Effector memory CD4-positive, alpha-beta T cell (primary cell): ENCODE measurements around the gene PEA15.

ENCODE experiments used
- DNase-seq, 3 donors: peaks; one replicate each; pipeline ENCODE4 v3.0.0-alpha.2; 2020
- H3K27ac ChIP-seq: 2 replicates; pipeline ENCODE4 v1.7.0; 2013; ENCODE audit warnings: mild to moderate bottlenecking, low read length, moderate library complexity; ENCODE audit not compliant: insufficient read depth, poor library complexity, severe bottlenecking
- H3K27me3 ChIP-seq: replicated peaks from 2 replicates; pipeline ENCODE4 v1.7.0; 2013; ENCODE audit warnings: mild to moderate bottlenecking, low read length; ENCODE audit not compliant: insufficient read depth, control insufficient read depth, poor library complexity, severe bottlenecking
- H3K36me3 ChIP-seq: 2 replicates; pipeline ENCODE4 v1.7.0; 2013; ENCODE audit warnings: mild to moderate bottlenecking, low read length, moderate library complexity; ENCODE audit not compliant: control insufficient read depth, insufficient read depth
- H3K4me1 ChIP-seq: 2 replicates; pipeline ENCODE4 v1.7.0; 2013; ENCODE audit warnings: low read length, mild to moderate bottlenecking; ENCODE audit not compliant: control insufficient read depth, insufficient read depth, poor library complexity, severe bottlenecking
- H3K4me3 ChIP-seq: 2 replicates; pipeline ENCODE4 v1.7.0; 2013; ENCODE audit warnings: low read length, low read depth, mild to moderate bottlenecking; ENCODE audit not compliant: insufficient read depth, poor library complexity, severe bottlenecking
- H3K9me3 ChIP-seq: 2 replicates; pipeline ENCODE4 v1.7.0; 2013; ENCODE audit warnings: mild to moderate bottlenecking, low read length, moderate library complexity; ENCODE audit not compliant: control insufficient read depth

Gene PEA15

DNA sequence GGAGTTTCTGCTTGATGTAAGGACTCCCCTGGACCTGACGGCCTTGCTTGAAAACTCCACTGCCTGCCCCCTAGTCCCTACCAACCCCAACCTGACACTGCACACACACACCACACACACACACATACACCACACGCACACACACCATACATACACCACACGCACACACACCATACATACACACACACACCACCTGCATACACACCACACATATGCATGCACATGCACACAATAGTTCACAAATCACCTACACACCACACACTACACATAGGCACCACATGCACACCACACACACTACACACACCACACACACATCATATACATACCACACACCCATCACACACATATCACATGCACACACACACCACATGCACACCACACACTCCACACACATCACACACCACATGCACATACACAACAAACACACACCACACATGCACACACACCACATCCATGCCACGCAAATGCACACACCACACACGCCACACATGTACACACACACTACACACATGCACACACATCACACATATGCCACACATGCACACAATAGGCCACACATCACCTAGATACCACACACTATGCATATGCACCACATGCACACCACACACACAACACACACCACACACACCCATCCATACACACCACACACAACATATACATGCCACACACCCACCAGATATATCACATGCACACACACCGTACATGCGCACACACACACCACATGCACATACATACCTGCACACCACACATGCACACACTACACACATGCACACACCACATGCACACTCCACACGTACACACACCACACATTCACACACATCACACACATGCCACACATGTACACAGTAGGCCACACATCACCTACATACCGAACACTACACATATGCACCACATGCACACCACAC, 11.1 kb upstream of the PEA15 start:
- Histone ChIP-seq H3K36me3 (no peaks in the 10 kb centered on the region), H3K4me1 (no peaks in the 10 kb centered on the region), H3K27me3 (peaks cover 2% of the 10 kb centered on the region), H3K27ac (no peak overlapping the region), H3K9me3 (no peaks in the 10 kb centered on the region), H3K4me3 (no peak overlapping the region)
- no peak for DNase-seq

DNA sequence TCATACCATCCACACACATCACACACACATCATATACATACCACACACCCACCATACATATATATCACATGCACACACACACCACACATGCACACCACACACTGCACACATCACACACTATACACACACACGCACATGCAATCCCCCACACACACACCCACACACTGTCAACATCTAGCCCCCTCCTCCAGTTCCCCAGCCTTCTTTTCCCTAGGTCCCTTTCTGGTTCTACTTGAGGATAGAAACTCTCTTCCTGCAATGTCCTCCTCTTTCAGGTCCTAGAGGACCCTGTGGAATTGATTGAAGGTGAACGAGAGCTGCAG, 10.5 kb upstream of the PEA15 start:
- no peaks in the 10 kb centered on the region for H3K4me1 ChIP-seq
- no peaks in the 10 kb centered on the region for H3K36me3 ChIP-seq
- H3K9me3 ChIP-seq = no peaks in the 10 kb centered on the region
- no peak overlapping the region for H3K27ac ChIP-seq
- DNase-seq = no peak
- H3K4me3 ChIP-seq = no peak overlapping the region
- H3K27me3 ChIP-seq = peaks cover 2% of the 10 kb centered on the region

DNA sequence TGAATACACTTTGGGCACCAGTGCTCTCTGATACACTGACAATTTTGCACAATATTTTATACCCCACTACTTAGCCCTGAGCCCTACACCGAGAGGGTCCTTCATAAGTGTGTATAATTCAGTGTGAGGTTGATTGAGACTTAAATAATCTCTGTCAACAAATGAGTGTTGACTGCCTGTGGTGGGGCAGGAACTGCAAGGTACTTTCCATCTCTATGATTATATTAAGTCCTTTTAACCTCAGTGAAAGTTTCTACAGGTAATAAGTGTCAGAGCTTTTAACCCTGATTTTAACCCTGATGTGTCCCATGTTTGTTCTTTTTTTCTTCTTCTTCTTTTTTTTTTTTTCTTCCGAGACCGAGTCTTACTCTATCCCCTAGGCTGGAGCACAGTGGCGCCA, 9.0 kb upstream of the PEA15 start:
- no peak for DNase-seq
- no peak overlapping the region for H3K4me3 ChIP-seq
- H3K27ac ChIP-seq = no peak overlapping the region
- H3K4me1 ChIP-seq = no peaks in the 10 kb centered on the region
- H3K36me3 ChIP-seq = no peaks in the 10 kb centered on the region
- no peaks in the 10 kb centered on the region for H3K27me3 ChIP-seq
- no peaks in the 10 kb centered on the region for H3K9me3 ChIP-seq

DNA sequence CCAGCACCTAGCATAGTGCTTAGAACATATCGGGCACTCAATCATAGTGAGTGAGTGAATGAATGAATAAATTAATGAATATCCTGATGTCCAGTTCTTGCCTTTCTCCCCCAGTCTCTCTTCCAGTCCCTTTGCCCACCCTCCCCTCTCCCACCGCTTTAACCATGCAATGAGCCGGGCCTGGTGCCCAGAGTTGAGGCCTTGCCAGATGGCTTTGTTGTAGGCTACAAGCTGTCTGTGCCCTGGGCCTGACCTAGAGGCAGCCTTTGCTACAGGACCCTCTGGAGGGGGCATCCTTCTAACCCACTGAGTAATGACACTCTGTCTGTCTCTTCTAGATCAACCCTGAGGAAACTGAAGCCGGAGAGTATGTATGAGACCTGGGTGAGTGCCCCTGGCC, 8.0 kb upstream of the PEA15 start:
- Histone ChIP-seq H3K4me3 (no peak overlapping the region), H3K27ac (no peak overlapping the region), H3K27me3 (no peaks in the 10 kb centered on the region), H3K4me1 (no peaks in the 10 kb centered on the region), H3K36me3 (no peaks in the 10 kb centered on the region), H3K9me3 (no peaks in the 10 kb centered on the region)
- no peak for DNase-seq

DNA sequence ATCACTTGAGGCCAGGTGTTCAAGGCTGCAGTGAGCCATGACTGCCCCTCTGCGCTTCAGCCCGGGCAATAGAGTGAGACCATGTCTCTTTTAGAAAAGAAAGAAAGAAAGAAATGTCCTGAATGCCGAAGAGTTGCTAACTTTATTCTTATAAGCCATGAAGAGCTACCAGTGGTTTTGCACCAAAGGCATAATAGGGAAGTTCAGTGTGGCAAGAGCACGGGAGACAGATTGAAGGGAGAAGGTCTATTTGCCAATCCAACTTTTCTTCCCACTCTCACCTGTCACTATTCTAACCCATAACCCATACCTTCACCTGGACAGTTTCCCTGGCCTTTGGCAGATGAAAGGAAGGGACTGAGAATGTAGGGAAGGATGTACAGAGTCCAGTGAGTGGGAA, 4.4 kb upstream of the PEA15 start:
- no peak overlapping the region for H3K4me3 ChIP-seq
- H3K9me3 ChIP-seq = no peaks in the 10 kb centered on the region
- H3K4me1 ChIP-seq = peaks cover 6% of the 10 kb centered on the region
- H3K27me3 ChIP-seq = no peaks in the 10 kb centered on the region
- H3K27ac ChIP-seq = no peak overlapping the region
- H3K36me3 ChIP-seq = no peaks in the 10 kb centered on the region
- DNase-seq = no peak

DNA sequence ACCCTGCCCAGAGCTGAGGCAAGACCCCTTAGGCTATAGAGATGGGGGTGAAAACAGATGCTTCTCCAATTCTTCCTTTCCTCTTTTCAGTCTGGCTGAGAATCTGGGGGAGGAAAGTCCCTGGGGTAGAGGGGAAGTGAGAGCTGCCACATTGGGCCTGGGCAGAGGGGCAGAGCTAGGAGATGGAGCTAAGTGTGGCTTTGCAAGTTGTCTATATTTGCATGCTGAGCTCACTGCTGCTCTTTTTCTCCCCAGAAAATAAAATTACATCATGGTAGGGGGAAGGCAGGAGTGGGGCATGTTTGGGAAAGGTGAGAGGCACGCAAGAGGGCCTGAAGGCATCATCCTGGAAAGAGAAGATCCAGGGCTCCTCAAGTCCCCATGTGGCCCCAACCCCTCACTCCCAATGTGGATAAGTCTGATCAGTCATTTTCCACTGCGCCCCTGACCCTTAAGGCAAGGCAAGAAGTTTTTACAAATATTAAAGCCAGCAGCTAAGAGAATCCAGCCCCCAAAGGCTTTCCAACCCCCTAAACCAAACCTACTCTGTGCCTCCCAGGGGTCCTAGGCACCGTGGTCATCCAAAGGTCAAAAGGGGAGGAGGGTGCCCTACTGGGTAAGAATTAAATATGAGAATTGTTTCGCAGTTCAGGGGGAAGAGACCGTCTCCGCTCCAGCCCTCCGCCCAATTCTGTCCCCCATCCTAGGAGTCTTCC, 500 bp upstream of the PEA15 start:
- DNase-seq = no peak
- Histone ChIP-seq H3K4me3 (no peak overlapping the region), H3K9me3 (no peaks in the 10 kb centered on the region), H3K27me3 (no peaks in the 10 kb centered on the region), H3K36me3 (no peaks in the 10 kb centered on the region), H3K27ac (no peak overlapping the region), H3K4me1 (peaks cover 12% of the 10 kb centered on the region)

DNA sequence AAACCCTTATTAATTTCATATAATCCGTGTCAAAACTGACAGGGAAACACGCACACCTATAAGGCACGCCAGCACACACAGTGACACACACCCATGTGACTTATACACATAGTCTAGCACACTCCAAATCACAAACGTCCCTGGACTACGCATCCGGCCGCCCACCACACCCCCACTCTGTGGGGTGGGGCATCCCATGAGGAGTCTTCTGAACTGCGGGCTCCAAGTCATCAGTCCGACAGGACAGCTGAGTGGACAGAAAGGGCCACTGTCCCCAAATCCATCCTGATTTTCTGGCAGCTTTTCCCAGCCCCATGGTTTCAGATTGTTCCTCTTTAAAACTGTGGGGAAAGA, 829 bp downstream of the PEA15 start:
- DNase-seq = peak; percentile 26 to 41 (median 29)
- Histone ChIP-seq H3K36me3 (no peaks in the 10 kb centered on the region), H3K4me1 (peaks cover 12% of the 10 kb centered on the region), H3K27me3 (no peaks in the 10 kb centered on the region), H3K27ac (peak overlapping the region; percentile 71), H3K4me3 (peak overlapping the region; percentile 90), H3K9me3 (no peaks in the 10 kb centered on the region)

DNA sequence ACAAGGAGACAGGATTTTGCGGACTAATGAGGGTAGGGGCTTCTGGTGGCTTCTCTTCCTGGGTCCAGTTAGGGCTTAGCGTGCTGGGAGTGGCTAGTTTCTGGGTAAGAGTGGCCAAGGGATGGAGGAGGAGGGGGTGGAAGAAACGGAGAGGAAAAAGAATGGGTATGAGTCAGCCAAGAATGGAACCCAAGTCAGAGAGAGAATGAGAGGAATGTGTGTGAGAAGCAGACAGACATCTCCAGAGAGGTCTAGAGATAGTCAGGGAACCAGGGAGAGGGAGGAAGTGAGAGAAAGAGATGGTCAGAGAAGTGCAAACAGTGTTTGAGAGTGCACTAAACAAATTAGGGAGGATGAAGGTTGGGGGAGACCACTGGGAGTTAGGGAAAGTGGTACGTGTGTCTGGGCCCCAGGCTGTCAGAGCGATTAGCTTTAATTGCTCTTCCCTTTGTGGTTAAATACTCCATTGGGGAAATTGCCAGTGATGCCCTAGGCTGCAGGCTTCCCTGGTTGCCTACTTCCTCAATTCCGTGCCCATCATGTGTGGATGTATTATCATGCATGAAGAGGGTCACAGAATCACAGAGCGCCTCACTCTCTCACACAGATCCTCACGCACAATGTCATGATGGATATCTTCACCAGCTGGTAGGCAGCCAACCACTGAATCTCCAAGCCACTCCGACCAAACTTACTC, 1.4 kb downstream of the PEA15 start:
- H3K4me3 ChIP-seq = no peak overlapping the region
- H3K4me1 ChIP-seq = peaks cover 12% of the 10 kb centered on the region
- H3K27me3 ChIP-seq = no peaks in the 10 kb centered on the region
- no peaks in the 10 kb centered on the region for H3K9me3 ChIP-seq
- DNase-seq = no peak
- no peaks in the 10 kb centered on the region for H3K36me3 ChIP-seq
- H3K27ac ChIP-seq = peak overlapping the region; percentile 71

DNA sequence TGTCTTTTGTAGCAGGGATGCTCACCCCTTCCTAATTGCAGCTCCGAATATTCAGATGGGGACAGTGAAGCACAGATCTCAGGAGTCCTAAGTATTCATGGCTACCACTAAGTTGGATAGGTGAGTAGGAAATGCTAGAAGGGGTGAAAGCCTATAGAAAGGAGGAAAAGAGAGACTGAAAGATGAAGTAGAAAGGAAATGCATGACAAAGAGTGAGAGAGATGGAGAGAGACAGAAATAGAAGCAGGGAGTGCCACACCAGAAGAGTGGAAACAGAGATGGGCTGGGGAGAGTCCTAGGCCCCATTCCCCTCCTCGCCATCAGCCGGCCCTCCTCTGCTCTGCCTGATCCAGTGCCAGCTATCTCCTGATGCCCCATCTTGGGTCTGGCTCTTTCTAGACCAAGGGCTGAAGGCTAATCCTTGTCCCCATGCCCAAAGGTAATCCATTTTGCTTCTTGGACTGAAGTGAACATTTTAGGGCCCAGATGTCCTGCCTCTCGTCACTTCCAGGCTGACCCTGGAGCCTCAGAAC, 2.0 kb downstream of the PEA15 start:
- Histone ChIP-seq H3K27ac (no peak overlapping the region), H3K27me3 (no peaks in the 10 kb centered on the region), H3K9me3 (no peaks in the 10 kb centered on the region), H3K4me3 (no peak overlapping the region), H3K4me1 (peaks cover 12% of the 10 kb centered on the region), H3K36me3 (peaks cover 2% of the 10 kb centered on the region)
- DNase-seq = no peak
